HG02798 (cell line): ENCODE results near the gene IWS1.
A peak's percentile ranks its signal among the peaks of the same experiment; 100 is the strongest.
"Not testable (repeated sequence)": the region's sequence is repeated elsewhere in the genome, so short reads cannot be mapped to it uniquely, and the experiment has no call there.

Source experiments
- ATAC-seq: cut with Tn5 transposase; IDR thresholded peaks from one replicate; pipeline ENCODE4 v1.9.1; 2021; ENCODE audit warnings: mild to moderate bottlenecking; ENCODE audit not compliant: unreplicated experiment, poor library complexity

IWS1 gene

GRCh38 chr2:127526132-127527000, at the start of gene IWS1:
Gene IWS1, minus strand, starts transcription at chr2:127526489. Its CDS starts 281 bp downstream, at chr2:127526208.
- peak; percentile 94 for ATAC-seq

GRCh38 chr2:127575941-127576432, 49.7 kb upstream of the IWS1 start:
- no peak for ATAC-seq

GRCh38 chr2:127575185-127575765, 49.0 kb upstream of the IWS1 start:
- ATAC-seq = no peak

GRCh38 chr2:127574656-127575055, 48.4 kb upstream of the IWS1 start:
- no peak for ATAC-seq

GRCh38 chr2:127573771-127574170, 47.5 kb upstream of the IWS1 start:
- ATAC-seq = no peak

- no peak for ATAC-seq
Measured at GRCh38 chr2:127573298-127573697, 47.0 kb upstream of the IWS1 start.

GRCh38 chr2:127572841-127573240, 46.6 kb upstream of the IWS1 start:
- no peak for ATAC-seq

GRCh38 chr2:127572352-127572751, 46.1 kb upstream of the IWS1 start:
- ATAC-seq = not testable (repeated sequence)

GRCh38 chr2:127570282-127571250, 44.3 kb upstream of the IWS1 start:
- ATAC-seq = no peak

GRCh38 chr2:127569666-127570065, 43.4 kb upstream of the IWS1 start:
- no peak for ATAC-seq

GRCh38 chr2:127568128-127568527, 41.8 kb upstream of the IWS1 start:
- no peak for ATAC-seq

- no peak for ATAC-seq
Measured at GRCh38 chr2:127567351-127567854, 41.1 kb upstream of the IWS1 start.

GRCh38 chr2:127566576-127566975, 40.3 kb upstream of the IWS1 start:
- ATAC-seq = no peak

GRCh38 chr2:127566139-127566417, 39.8 kb upstream of the IWS1 start:
- ATAC-seq = no peak

GRCh38 chr2:127565261-127566138, 39.2 kb upstream of the IWS1 start:
- ATAC-seq = no peak

- no peak for ATAC-seq
Measured at GRCh38 chr2:127564429-127565260, 38.4 kb upstream of the IWS1 start.

- peak; percentile 96 for ATAC-seq
Measured at GRCh38 chr2:127563458-127564428, 37.5 kb upstream of the IWS1 start.

GRCh38 chr2:127562936-127563335, 36.6 kb upstream of the IWS1 start:
- no peak for ATAC-seq
